GM21529 (cell line): ENCODE data around the gene PANX2.
"Not testable (repeated sequence)": the region's sequence is repeated elsewhere in the genome, so short reads cannot be mapped to it uniquely, and the experiment has no call there.

Experiments used
- ATAC-seq: cut with Tn5 transposase; IDR thresholded peaks from one replicate; pipeline ENCODE4 v1.9.1; 2021; ENCODE audit not compliant: unreplicated experiment

PANX2 gene

DNA sequence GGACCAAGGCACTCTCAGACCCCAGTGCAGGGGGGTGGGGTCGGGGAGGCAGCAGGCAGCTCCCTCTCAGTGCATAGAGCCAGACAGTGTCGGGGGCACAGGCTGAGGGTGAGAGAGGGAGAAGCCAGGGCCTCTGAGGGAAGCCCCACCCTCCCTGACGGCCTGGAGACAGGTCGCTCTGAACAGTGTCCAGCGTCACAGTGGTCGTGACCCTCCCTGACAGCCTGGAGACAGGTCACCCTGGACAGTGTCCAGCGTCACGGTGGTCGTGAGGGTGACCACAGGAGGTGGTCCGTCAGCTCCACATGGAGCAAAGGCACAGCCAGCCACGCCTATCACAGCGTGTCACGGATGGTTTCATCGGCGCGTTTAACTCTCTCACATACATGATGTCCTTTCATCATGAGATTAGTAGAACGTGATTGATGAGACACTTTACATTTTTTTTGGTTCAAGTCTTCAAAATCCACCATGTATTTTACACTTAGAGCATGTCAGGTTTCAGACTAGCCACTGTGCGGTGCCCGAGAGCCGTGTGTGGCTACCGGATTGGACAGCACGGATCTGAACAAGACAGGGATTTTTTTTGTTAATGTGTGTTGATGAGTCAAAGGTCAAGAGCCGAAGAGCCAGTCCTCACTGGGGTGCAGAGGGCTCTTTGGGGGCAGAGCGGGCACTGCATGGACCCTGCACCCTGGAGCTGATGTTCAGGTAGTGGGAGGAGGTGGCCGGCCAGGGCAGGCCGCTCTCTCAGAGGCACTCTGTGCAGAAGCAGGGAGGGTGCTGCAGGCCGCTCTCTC, 23.9 kb upstream of the PANX2 start:
- ATAC-seq, result no peak

- ATAC-seq, result not testable (repeated sequence)
Observed at GRCh38 chr22:50147258-50148165, 23.0 kb upstream of the PANX2 start.

DNA sequence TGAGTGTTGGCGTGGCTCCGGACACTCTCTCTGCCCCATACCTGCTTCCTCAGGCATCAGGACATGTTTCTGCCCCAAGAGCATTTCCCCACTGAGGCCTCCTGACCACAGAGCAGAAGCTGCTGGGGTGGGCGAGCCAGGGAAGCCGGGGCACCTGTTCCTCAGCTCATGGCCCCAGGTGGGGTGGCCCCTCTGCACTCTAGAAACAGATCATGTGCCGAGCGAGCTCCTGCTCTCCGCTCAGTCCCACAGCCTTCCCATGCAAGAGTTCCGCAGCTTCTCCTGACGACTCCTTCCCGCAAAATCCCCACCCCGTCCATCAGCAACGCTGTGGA, 22.4 kb upstream of the PANX2 start:
- no peak for ATAC-seq

GRCh38 chr22:50148991-50149721, 21.4 kb upstream of the PANX2 start:
- peak; percentile 52 for ATAC-seq

DNA sequence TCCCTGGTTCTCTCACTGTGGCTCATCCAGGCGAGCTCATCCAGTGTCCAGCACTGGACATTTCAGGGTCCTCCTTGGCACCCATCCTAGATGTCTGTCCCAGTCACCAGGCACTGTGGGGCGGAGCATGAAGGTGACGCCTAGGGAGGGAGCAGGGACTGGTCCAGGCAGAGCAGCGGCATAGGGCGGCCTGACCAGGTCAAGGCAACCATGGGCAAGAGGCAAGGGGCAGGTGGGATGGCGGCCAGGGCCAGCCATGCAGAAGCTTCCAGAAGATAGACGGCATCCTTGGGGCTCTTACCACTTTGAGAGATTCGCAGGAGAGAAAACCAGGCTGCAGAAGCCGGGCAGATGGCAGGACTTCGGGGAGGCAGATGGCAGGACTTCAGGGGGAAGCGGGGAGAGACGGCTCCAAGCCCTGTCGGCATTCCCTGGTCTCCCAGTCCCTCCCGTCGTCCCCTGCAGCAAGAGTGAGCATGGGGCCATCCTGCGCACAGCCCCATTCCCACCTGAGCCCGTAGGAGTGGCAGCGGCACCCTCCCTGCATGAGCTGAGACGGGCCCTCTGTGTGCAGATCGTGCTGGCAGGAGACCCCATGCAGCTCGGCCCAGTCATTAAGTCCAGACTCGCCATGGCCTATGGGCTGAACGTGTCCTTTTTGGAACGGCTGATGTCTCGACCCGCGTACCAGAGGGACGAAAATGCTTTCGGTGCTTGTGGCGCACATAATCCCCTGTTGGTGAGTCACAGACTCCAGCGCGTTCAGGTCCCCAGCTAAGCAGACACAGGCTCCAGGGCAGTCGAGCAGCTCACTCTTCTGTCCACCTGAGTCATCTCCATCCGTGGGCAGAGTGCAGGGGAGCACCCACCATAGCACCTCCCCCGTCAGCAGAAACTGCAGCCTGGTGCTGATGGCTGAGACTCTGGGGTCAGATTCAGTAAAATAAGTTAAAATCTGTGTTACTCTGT, 20.1 kb upstream of the PANX2 start:
- no peak for ATAC-seq

- ATAC-seq, result no peak
Observed at GRCh38 chr22:50151571-50152537, 18.7 kb upstream of the PANX2 start.

- ATAC-seq, result no peak
Observed at GRCh38 chr22:50153056-50153755, 17.3 kb upstream of the PANX2 start.

DNA sequence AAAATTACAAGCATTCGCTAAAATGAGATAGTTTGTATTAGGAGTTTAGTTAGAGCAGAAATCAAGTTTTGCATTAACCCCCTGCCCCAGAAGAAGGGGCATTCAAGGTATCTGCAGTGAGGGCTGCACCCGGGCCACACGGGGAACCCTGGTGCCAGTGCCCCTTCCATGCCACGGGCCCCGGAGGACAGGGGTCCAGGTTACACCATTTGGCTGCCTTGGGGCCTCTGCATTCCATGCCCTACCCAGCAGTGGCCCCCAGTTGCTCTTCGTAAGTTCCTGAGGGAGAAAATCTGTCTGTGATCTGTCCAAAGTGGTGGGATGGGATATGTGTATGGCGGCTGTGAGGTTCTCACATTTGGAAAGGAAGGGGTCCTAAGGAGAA, 16.8 kb upstream of the PANX2 start:
- ATAC-seq, result no peak

GRCh38 chr22:50157709-50158375, 12.7 kb upstream of the PANX2 start:
- ATAC-seq, result no peak

DNA sequence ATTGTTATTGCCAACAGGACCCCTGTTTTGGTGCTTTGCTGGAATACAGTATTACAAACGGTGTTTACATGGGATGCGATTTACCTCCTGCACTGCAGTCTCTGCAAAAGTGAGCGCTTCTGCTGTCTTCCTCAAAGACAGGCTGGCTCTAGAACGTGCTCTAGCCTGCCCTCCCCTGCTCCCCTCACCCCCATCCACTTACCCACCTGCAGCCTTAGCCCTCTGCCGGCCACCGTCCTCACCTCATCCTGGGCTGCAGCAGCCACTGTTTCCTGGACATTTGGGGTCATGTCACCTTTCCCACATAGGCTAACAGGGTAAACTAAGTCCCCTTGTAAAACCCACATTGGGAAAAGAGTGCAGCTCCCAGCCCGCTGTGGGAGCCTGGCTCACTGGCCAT, 9.6 kb upstream of the PANX2 start:
- no peak for ATAC-seq

DNA sequence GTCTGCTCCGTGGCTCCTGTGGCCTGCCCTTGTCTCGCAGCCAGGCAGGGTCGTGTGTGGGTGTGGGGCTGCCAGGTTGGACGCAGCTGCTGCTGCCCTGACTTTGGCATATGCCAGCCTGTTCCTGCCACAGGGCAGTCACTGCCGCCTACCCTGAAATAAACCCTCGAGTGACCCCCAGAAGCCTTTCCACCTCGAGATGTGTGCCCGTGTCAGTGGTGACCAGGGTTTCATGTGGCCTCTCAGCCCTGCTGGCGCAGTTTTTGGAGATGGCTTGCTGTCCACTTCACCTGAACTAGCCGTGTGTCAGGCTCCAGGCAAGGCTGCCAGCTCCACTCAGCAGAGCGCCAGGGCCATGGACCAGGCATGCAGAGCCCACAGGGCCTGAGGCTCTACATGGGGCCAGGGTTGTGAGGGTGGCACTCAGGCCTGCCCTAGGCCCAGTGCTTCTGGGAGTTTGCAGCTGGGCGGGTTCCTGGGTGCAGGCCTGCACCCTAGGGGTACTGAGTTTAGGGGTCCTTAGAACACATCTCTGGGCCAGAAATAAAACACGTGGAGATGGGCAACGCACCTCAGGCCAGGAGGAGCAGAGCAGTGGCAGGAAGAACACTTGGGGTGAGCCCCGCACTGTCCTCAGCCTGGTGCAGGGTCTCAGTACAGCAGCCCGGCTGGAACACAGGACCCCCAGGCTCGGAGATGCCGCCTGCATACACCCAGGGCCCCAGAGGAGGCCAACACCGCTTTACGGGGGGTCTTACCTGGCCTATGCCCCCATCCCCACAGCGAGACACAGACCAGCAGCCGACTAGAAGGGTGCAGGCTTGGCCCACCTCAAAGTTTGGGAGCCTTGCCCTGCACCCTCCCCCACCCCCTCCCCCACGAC, 8.8 kb upstream of the PANX2 start:
- no peak for ATAC-seq

DNA sequence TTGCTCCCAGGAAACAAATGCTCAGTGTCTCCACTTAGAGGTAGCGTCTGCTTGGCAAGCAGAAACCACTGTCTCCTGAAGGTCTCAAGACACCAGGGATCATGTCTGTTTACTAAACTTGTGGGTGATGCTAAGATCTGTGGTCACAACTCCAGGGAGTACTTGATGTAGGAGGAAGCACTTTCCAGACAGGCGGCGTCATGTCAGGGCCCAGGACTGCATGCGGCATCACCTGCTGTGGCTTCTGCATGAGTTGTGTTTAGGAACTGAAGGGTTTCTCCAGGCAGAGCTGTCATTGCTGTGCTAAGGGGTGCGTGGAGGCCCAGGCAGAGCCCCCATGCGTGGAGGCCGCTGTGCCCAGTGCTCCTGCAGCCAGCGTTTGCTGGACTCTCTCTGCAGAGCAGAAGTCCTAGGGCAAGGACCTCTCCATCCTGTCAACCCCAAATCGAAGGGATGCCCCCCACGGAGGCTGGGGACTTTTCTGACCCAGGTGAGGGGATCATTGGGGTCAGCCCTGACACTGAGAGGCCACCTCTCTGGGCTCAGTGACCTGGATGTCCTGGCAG, 8.1 kb upstream of the PANX2 start:
- ATAC-seq, result no peak

GRCh38 chr22:50165436-50166123, 5.0 kb upstream of the PANX2 start:
- no peak for ATAC-seq

DNA sequence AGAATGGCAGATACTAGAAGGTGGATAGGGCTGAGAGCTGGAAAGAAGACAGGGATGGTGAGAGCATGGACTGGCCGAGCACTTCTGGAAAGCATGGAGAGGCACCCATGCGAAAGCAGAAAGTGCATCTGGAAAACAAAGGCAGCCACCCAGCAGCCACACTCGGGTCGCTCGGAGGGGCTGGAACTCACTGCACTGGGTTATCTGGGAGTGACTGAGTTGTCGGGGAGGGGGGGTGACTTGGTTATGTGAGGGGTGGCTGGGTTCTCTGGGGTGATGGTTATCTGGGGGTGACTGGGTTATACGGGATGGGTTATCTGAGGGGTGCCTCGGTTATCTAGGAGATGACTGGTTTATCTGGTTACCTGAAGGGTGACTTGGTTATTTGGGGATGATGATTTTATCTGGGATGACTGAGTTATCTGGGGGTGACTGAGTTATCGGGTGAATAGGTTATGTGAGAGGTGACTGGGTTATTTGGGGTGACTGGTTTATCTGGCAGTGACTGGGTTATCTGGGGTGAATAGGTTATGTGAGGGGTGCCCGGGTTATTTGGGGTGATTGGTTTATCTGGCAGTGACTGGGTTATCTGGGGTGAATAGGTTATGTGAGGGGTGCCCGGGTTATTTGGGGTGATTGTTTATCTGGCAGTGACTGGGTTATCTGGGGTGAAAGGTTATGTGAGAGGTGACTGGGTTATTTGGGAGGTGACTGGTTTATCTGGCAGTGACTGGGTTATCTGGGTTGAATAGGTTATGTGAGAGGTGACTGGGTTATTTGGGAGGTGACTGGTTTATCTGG, 2.6 kb upstream of the PANX2 start:
- ATAC-seq, result no peak

GRCh38 chr22:50168490-50169180, 1.9 kb upstream of the PANX2 start:
- ATAC-seq, result not testable (repeated sequence)
